Neuron (in vitro differentiated cells): Measurements from ENCODE around the gene MAST4.

ENCODE experiments used
- H2AFZ ChIP-seq: one replicate; pipeline ENCODE4 v1.6.1; 2013; ENCODE audit warnings: low read depth, mild to moderate bottlenecking, inconsistent platforms, low read length, moderate library complexity
- H3K27me3 ChIP-seq: one replicate; pipeline ENCODE4 v1.6.1; 2013; ENCODE audit warnings: low read length; ENCODE audit not compliant: insufficient read depth
- H3K36me3 ChIP-seq: one replicate; pipeline ENCODE4 v1.6.1; 2013; ENCODE audit warnings: low read length; ENCODE audit not compliant: insufficient read depth
- H3K4me1 ChIP-seq: one replicate; pipeline ENCODE4 v1.6.1; 2013; ENCODE audit warnings: low read length; ENCODE audit not compliant: insufficient read depth
- H3K4me3 ChIP-seq: 2 replicates; pipeline ENCODE4 v1.5.1; 2013; ENCODE audit warnings: mild to moderate bottlenecking, low read length, moderate library complexity
- H3K9me3 ChIP-seq: one replicate; pipeline ENCODE4 v1.6.1; 2013; ENCODE audit warnings: low read length

Gene MAST4

GRCh38 chr5:66888613-66889012 is 292.4 kb downstream of the MAST4 start:
- Histone ChIP-seq H2AFZ (no peak overlapping the region), H3K36me3 (no peaks in the 10 kb centered on the region), H3K4me1 (no peaks in the 10 kb centered on the region), H3K9me3 (no peaks in the 10 kb centered on the region), H3K27me3 (no peaks in the 10 kb centered on the region), H3K4me3 (no peak overlapping the region)

- Histone ChIP-seq H3K4me3 (no peak overlapping the region), H3K9me3 (no peaks in the 10 kb centered on the region), H3K4me1 (no peaks in the 10 kb centered on the region), H3K27me3 (no peaks in the 10 kb centered on the region), H3K36me3 (no peaks in the 10 kb centered on the region), H2AFZ (no peak overlapping the region)
Observed at GRCh38 chr5:66889056-66889455, 292.9 kb downstream of the MAST4 start.

GRCh38 chr5:66889524-66889923 is 293.3 kb downstream of the MAST4 start:
- Histone ChIP-seq H3K9me3 (no peaks in the 10 kb centered on the region), H3K27me3 (no peaks in the 10 kb centered on the region), H2AFZ (no peak overlapping the region), H3K4me1 (no peaks in the 10 kb centered on the region), H3K36me3 (no peaks in the 10 kb centered on the region), H3K4me3 (no peak overlapping the region)

- H2AFZ ChIP-seq = no peak overlapping the region
- H3K4me1 ChIP-seq = no peaks in the 10 kb centered on the region
- no peak overlapping the region for H3K4me3 ChIP-seq
- no peaks in the 10 kb centered on the region for H3K27me3 ChIP-seq
- H3K36me3 ChIP-seq = no peaks in the 10 kb centered on the region
- H3K9me3 ChIP-seq = no peaks in the 10 kb centered on the region
Observed at GRCh38 chr5:66891184-66891925, 295.2 kb downstream of the MAST4 start.

- Histone ChIP-seq H3K36me3 (no peaks in the 10 kb centered on the region), H3K9me3 (no peaks in the 10 kb centered on the region), H3K27me3 (no peaks in the 10 kb centered on the region), H3K4me1 (no peaks in the 10 kb centered on the region), H2AFZ (no peak overlapping the region), H3K4me3 (no peak overlapping the region)
Observed at GRCh38 chr5:66892716-66893115, 296.5 kb downstream of the MAST4 start.

- Histone ChIP-seq H3K4me3 (no peak overlapping the region), H3K36me3 (no peaks in the 10 kb centered on the region), H3K27me3 (no peaks in the 10 kb centered on the region)
Observed at GRCh38 chr5:66894480-66895240, 298.5 kb downstream of the MAST4 start.

GRCh38 chr5:66896171-66896570 is 300.0 kb downstream of the MAST4 start:
- no peak overlapping the region for H3K4me3 ChIP-seq
- H2AFZ ChIP-seq = no peak overlapping the region
- H3K9me3 ChIP-seq = no peaks in the 10 kb centered on the region
- no peaks in the 10 kb centered on the region for H3K27me3 ChIP-seq
- no peaks in the 10 kb centered on the region for H3K4me1 ChIP-seq
- no peaks in the 10 kb centered on the region for H3K36me3 ChIP-seq

More at GRCh38 chr5:66894480-66895240, 298.5 kb downstream of the MAST4 start:
- Histone ChIP-seq H2AFZ (no peak overlapping the region), H3K9me3 (no peaks in the 10 kb centered on the region), H3K4me1 (no peaks in the 10 kb centered on the region)

- Histone ChIP-seq H3K27me3 (no peaks in the 10 kb centered on the region), H2AFZ (no peak overlapping the region), H3K9me3 (no peaks in the 10 kb centered on the region), H3K36me3 (no peaks in the 10 kb centered on the region), H3K4me1 (no peaks in the 10 kb centered on the region), H3K4me3 (no peak overlapping the region)
Observed at GRCh38 chr5:66897356-66897755, 301.2 kb downstream of the MAST4 start.

GRCh38 chr5:66898241-66898995 is 302.2 kb downstream of the MAST4 start:
- H3K4me1 ChIP-seq = no peaks in the 10 kb centered on the region
- H3K9me3 ChIP-seq = no peaks in the 10 kb centered on the region
- no peak overlapping the region for H3K4me3 ChIP-seq
- no peaks in the 10 kb centered on the region for H3K27me3 ChIP-seq
- no peak overlapping the region for H2AFZ ChIP-seq
- no peaks in the 10 kb centered on the region for H3K36me3 ChIP-seq

GRCh38 chr5:66903218-66903617 is 307.0 kb downstream of the MAST4 start:
- no peaks in the 10 kb centered on the region for H3K9me3 ChIP-seq
- no peak overlapping the region for H3K4me3 ChIP-seq
- H3K36me3 ChIP-seq = no peaks in the 10 kb centered on the region
- no peak overlapping the region for H2AFZ ChIP-seq
- H3K27me3 ChIP-seq = no peaks in the 10 kb centered on the region
- H3K4me1 ChIP-seq = no peaks in the 10 kb centered on the region

- Histone ChIP-seq H3K9me3 (no peaks in the 10 kb centered on the region), H3K4me1 (no peaks in the 10 kb centered on the region), H3K36me3 (no peaks in the 10 kb centered on the region), H3K27me3 (no peaks in the 10 kb centered on the region), H2AFZ (no peak overlapping the region), H3K4me3 (no peak overlapping the region)
Observed at GRCh38 chr5:66903709-66904108, 307.5 kb downstream of the MAST4 start.

GRCh38 chr5:66904189-66904588 is 308.0 kb downstream of the MAST4 start:
- H3K9me3 ChIP-seq = no peaks in the 10 kb centered on the region
- no peaks in the 10 kb centered on the region for H3K4me1 ChIP-seq
- no peaks in the 10 kb centered on the region for H3K36me3 ChIP-seq
- no peaks in the 10 kb centered on the region for H3K27me3 ChIP-seq
- no peak overlapping the region for H2AFZ ChIP-seq
- no peak overlapping the region for H3K4me3 ChIP-seq

GRCh38 chr5:66906021-66906420 is 309.8 kb downstream of the MAST4 start:
- Histone ChIP-seq H2AFZ (no peak overlapping the region), H3K4me3 (no peak overlapping the region), H3K27me3 (no peaks in the 10 kb centered on the region), H3K36me3 (no peaks in the 10 kb centered on the region), H3K9me3 (no peaks in the 10 kb centered on the region), H3K4me1 (no peaks in the 10 kb centered on the region)
